OCI-LY3 (cell line): ENCODE data around the gene SPATS2L.

ENCODE experiments used
- H2AFZ ChIP-seq: fragments of 200-600, 300-600 bp; shearing (Covaris generic); 2 replicates; pipeline ENCODE4 v1.6.0; 2014; ENCODE audit warnings: antibody characterized with exemption, low read depth, low read length
- H3K27ac ChIP-seq: fragments of 200-600, 300-600 bp; sonication (generic); 2 replicates; pipeline ENCODE4 v1.5.1; 2014; ENCODE audit warnings: mild to moderate bottlenecking, low read length, moderate library complexity, mixed read lengths
- H3K27me3 ChIP-seq: fragments of 200-600, 300-600 bp; sonication (generic); 2 replicates; pipeline ENCODE4 v1.6.1; 2014; ENCODE audit warnings: low read depth, low read length, mixed read lengths
- H3K36me3 ChIP-seq: fragments of 200-600, 300-600 bp; sonication (generic); replicated peaks from 2 replicates; pipeline ENCODE3; 2014; ENCODE audit warnings: low read depth, low read length, mixed read lengths
- H3K4me1 ChIP-seq: fragments of 300-600, 200-600 bp; sonication (generic); 2 replicates; pipeline ENCODE4 v1.6.1; 2014; ENCODE audit warnings: low read length, mixed read lengths
- H3K4me2 ChIP-seq: fragments of 200-600, 300-600 bp; sonication (generic); 2 replicates; pipeline ENCODE4 v1.6.1; 2014; ENCODE audit warnings: low read length, mixed read lengths
- H3K4me3 ChIP-seq: fragments of 300-600, 200-600 bp; sonication (generic); 2 replicates; pipeline ENCODE4 v1.5.1; 2014; ENCODE audit warnings: antibody characterized with exemption, mild to moderate bottlenecking, low read length, moderate library complexity
- H3K79me2 ChIP-seq: fragments of 300-600, 200-600 bp; shearing (Covaris generic); 2 replicates; pipeline ENCODE4 v1.6.1; 2014; ENCODE audit warnings: mild to moderate bottlenecking, low read length, mixed read lengths
- H3K9ac ChIP-seq: fragments of 300-600, 200-600 bp; shearing (Covaris generic); 2 replicates; pipeline ENCODE4 v1.6.0; 2014; ENCODE audit warnings: mild to moderate bottlenecking, low read length, moderate library complexity
- H3K9me3 ChIP-seq: fragments of 200-600, 300-600 bp; shearing (Covaris generic); 2 replicates; pipeline ENCODE4 v1.6.1; 2014; ENCODE audit warnings: low read length, mixed read lengths; ENCODE audit not compliant: insufficient read depth
- H4K20me1 ChIP-seq: fragments of 200-600, 300-600 bp; sonication (generic); 2 replicates; pipeline ENCODE4 v1.6.1; 2016; ENCODE audit warnings: low read length, mixed read lengths; ENCODE audit not compliant: insufficient read depth
- EZH2phosphoT487 ChIP-seq: fragments of 200-600 bp; shearing (Covaris generic); IDR thresholded peaks from 2 replicates; pipeline ENCODE4 v1.6.1; 2018; ENCODE audit warnings: antibody characterized with exemption, mixed run types, low read depth
- TF ChIP-seq, protein P1 (sequence below): fragments of 200-600, 300-600 bp; sonication (generic); IDR thresholded peaks from 2 replicates; pipeline ENCODE4 v1.5.1; 2014; ENCODE audit warnings: antibody characterized with exemption, low read length, low read depth

The SPATS2L gene

GRCh38 chr2:200523158-200523557 lies 216.7 kb downstream of the SPATS2L start:
- no peak overlapping the region for H3K27ac ChIP-seq
- H2AFZ ChIP-seq = no peak overlapping the region
- no peaks in the 10 kb centered on the region for H4K20me1 ChIP-seq
- TF ChIP-seq EZH2phosphoT487 = no peak
- TF ChIP-seq, protein P1, sequence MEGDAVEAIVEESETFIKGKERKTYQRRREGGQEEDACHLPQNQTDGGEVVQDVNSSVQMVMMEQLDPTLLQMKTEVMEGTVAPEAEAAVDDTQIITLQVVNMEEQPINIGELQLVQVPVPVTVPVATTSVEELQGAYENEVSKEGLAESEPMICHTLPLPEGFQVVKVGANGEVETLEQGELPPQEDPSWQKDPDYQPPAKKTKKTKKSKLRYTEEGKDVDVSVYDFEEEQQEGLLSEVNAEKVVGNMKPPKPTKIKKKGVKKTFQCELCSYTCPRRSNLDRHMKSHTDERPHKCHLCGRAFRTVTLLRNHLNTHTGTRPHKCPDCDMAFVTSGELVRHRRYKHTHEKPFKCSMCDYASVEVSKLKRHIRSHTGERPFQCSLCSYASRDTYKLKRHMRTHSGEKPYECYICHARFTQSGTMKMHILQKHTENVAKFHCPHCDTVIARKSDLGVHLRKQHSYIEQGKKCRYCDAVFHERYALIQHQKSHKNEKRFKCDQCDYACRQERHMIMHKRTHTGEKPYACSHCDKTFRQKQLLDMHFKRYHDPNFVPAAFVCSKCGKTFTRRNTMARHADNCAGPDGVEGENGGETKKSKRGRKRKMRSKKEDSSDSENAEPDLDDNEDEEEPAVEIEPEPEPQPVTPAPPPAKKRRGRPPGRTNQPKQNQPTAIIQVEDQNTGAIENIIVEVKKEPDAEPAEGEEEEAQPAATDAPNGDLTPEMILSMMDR = no peak
- H3K4me1 ChIP-seq = peaks cover 15% of the 10 kb centered on the region
- no peaks in the 10 kb centered on the region for H3K36me3 ChIP-seq
- H3K4me2 ChIP-seq = no peak overlapping the region
- H3K9me3 ChIP-seq = no peaks in the 10 kb centered on the region
- no peak overlapping the region for H3K9ac ChIP-seq
- H3K79me2 ChIP-seq = peaks cover 21% of the 10 kb centered on the region
- H3K27me3 ChIP-seq = no peaks in the 10 kb centered on the region
- H3K4me3 ChIP-seq = no peak overlapping the region

DNA sequence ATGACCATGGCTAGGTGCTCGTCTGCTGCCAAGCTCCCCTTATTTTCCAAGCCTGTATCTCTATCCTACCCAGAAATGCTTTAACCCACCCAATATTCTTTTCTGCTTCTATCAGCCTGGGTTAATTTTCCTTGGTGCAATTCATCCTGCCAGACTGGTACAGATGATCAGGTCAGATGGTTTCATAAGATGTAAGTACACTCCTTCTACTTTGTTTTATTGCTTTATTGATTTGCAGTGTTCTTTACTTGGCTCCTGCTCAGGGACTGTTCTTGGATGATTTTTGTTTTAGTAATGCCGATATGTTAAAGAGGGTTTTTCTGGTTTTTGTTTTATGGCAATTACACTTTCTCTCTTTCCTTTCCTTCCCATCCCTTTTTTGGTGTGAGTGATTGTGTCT lies 217.1 kb downstream of the SPATS2L start:
- TF ChIP-seq, protein P1 = no peak
- TF ChIP-seq EZH2phosphoT487 = no peak
- peaks cover 15% of the 10 kb centered on the region for H3K4me1 ChIP-seq
- no peak overlapping the region for H3K27ac ChIP-seq
- H4K20me1 ChIP-seq = no peaks in the 10 kb centered on the region
- no peak overlapping the region for H3K4me3 ChIP-seq
- no peak overlapping the region; the same call in 1 of the 2 replicates for H2AFZ ChIP-seq
- no peaks in the 10 kb centered on the region for H3K27me3 ChIP-seq
- no peak overlapping the region for H3K9ac ChIP-seq
- no peaks in the 10 kb centered on the region for H3K9me3 ChIP-seq
- H3K79me2 ChIP-seq = peaks cover 25% of the 10 kb centered on the region
- no peak overlapping the region for H3K4me2 ChIP-seq
- no peaks in the 10 kb centered on the region for H3K36me3 ChIP-seq

GRCh38 chr2:200525066-200525465 lies 218.6 kb downstream of the SPATS2L start:
- Histone ChIP-seq H3K4me3 (peak overlapping the region; percentile 87), H3K9ac (peak overlapping the region; percentile 61; the same call in 1 of the 2 replicates), H3K27ac (no peak overlapping the region)

GRCh38 chr2:200525551-200525881 lies 219.0 kb downstream of the SPATS2L start:
- Histone ChIP-seq H3K79me2 (peaks cover 41% of the 10 kb centered on the region), H3K4me1 (peaks cover 15% of the 10 kb centered on the region), H3K9me3 (no peaks in the 10 kb centered on the region), H3K27me3 (no peaks in the 10 kb centered on the region), H3K4me3 (peak overlapping the region; percentile 87), H3K9ac (peak overlapping the region; percentile 61), H4K20me1 (peaks cover 6% of the 10 kb centered on the region; the same call in 1 of the 2 replicates), H2AFZ (peak overlapping the region; percentile 93), H3K4me2 (peak overlapping the region; percentile 82), H3K36me3 (no peaks in the 10 kb centered on the region), H3K27ac (no peak overlapping the region)
- TF ChIP-seq, protein P1 = no peak
- TF ChIP-seq EZH2phosphoT487 = no peak

More at GRCh38 chr2:200525066-200525465, 218.6 kb downstream of the SPATS2L start:
- H3K27me3 ChIP-seq = no peaks in the 10 kb centered on the region
- peaks cover 2% of the 10 kb centered on the region; the same call in 1 of the 2 replicates for H4K20me1 ChIP-seq
- H3K9me3 ChIP-seq = no peaks in the 10 kb centered on the region
- peaks cover 37% of the 10 kb centered on the region for H3K79me2 ChIP-seq
- H3K36me3 ChIP-seq = no peaks in the 10 kb centered on the region
- H2AFZ ChIP-seq = peak overlapping the region; percentile 93
- H3K4me1 ChIP-seq = peaks cover 15% of the 10 kb centered on the region
- H3K4me2 ChIP-seq = peak overlapping the region; percentile 82
- TF ChIP-seq, protein P1 = no peak
- TF ChIP-seq EZH2phosphoT487 = no peak
